ENCODE data around the gene POLR2E. TPM values are rescaled to one million over a fixed set of nuclear protein-coding genes. Genes with fewer than 3 reads are reported as not detected.

POLR2E gene
- total and polyA plus RNA-seq, 2 of the 8 experiments (the other 6 are each of a cell fraction or from before 2014, with no cell fraction given) = 281 to 381 TPM

GRCh38 chr19:1138121-1138520, 42.9 kb upstream of the POLR2E start:
- H3K79me1 ChIP-seq (ENCODE audit: low read depth, low read length) = peaks cover 4% of the 10 kb centered on the region
- 79% methylated on average over 4 of the region's 11 CpGs; no CpG with 5 or more reads in 1 of the 2 experiments for WGBS, 2 experiments (ENCODE audit: extremely low coverage in 1 of 2, insufficient coverage in 1 of 2, insufficient read length in 1 of 2, insufficient replicate concordance in 2 of 2, low coverage in 1 of 2, low lambda C conversion rate in 2 of 2, missing lambda C conversion rate in 1 of 2)
- no peak overlapping the region for H3K56ac ChIP-seq (replicated peaks; ENCODE audit: insufficient read length, low read depth, low read length)
- no peak for DNase-seq (ENCODE audit: low read depth in 1 of 2, low spot score in 2 of 2)
- peaks cover 3% of the 10 kb centered on the region; the same call in 1 of the 2 replicates for H3K23me2 ChIP-seq (ENCODE audit: low read depth, low read length)
- TF ChIP-seq GABPA (IDR thresholded peaks at IDR 0.05; ENCODE audit: borderline replicate concordance, insufficient read depth, low read length) (no peak), SIX5 (IDR thresholded peaks at IDR 0.05; ENCODE audit: low read depth, low read length) (no peak), NANOG (IDR thresholded peaks at IDR 0.05; ENCODE audit: insufficient read depth, low read depth, low read length, poor library complexity, severe bottlenecking) (no peak), E2F6 (IDR thresholded peaks at IDR 0.05) (no peak), POLR2A (IDR thresholded peaks at IDR 0.05; ENCODE audit: control extremely low read depth in 1 of 2, low read depth in 2 of 2, low read length in 2 of 2) (no peak), HDAC2 (IDR thresholded peaks at IDR 0.05; ENCODE audit: borderline replicate concordance in 1 of 2, low read depth in 2 of 2, low read length in 2 of 2) (no peak)
- H2BK15ac ChIP-seq (ENCODE audit: low read length) = no peak overlapping the region
- ChIA-PET CTCF (ENCODE audit: partially characterized antibody) (no interaction called here), POLR2A (ENCODE audit: partially characterized antibody) (no interaction called here)
- no peaks in the 10 kb centered on the region; a peak in 1 of 4 replicates for H3K79me2 ChIP-seq (ENCODE audit: control insufficient read depth in 1 of 2, insufficient read depth in 2 of 2, low read length in 2 of 2)
- no peak overlapping the region for H4K91ac ChIP-seq (replicated peaks; ENCODE audit: insufficient read length, low read length)
- H4K8ac ChIP-seq (ENCODE audit: extremely low read depth, insufficient read depth, low read length) = no peak overlapping the region; the same call in 1 of the 2 replicates
- peaks cover 0 to 11% of the 10 kb centered on the region in 2 experiments for H4K20me1 ChIP-seq (replicated peaks in 1 of 2; ENCODE audit: control insufficient read depth in 1 of 2, insufficient read depth in 2 of 2, low read length in 2 of 2)
- FAIRE-seq = no peak
- no peaks in the 10 kb centered on the region for H3K9me3 ChIP-seq (ENCODE audit: insufficient read depth in 2 of 2, low read depth in 1 of 2, low read length in 1 of 2)
- H3K4me3 ChIP-seq (ENCODE audit: extremely low read depth in 1 of 4, insufficient read depth in 2 of 4, low read depth in 3 of 4, low read length in 4 of 4) = no peak overlapping the region
- no peak overlapping the region for H2BK5ac ChIP-seq (ENCODE audit: low read depth, low read length)
- no peak overlapping the region for H3K4ac ChIP-seq (replicated peaks; ENCODE audit: insufficient read length, low read depth, low read length)
- no peak overlapping the region for H2AFZ ChIP-seq (ENCODE audit: low read length)
- no peak overlapping the region for H3K23ac ChIP-seq (ENCODE audit: insufficient read length)
- H3K18ac ChIP-seq (ENCODE audit: extremely low read depth, low read length) = no peak overlapping the region
- peaks cover 0 to 2% (median 0%) of the 10 kb centered on the region in 4 experiments; a peak in 1 of 7 replicates for H3K4me1 ChIP-seq (replicated peaks in 1 of 4; ENCODE audit: control insufficient read depth in 3 of 4, insufficient read depth in 4 of 4, low read length in 3 of 4)
- H3K27ac ChIP-seq (ENCODE audit: low read depth, low read length) = no peak overlapping the region
- no peak overlapping the region for H4K5ac ChIP-seq (ENCODE audit: insufficient read length, low read depth, low read length)
- no peak overlapping the region for H3K9ac ChIP-seq (replicated peaks in 1 of 4; ENCODE audit: extremely low read depth in 1 of 4, low read depth in 3 of 4, low read length in 3 of 4)
- H2BK12ac ChIP-seq (ENCODE audit: low read depth, low read length) = no peak overlapping the region
- H3K27me3 ChIP-seq (replicated peaks in 1 of 4; ENCODE audit: control insufficient read depth in 3 of 4, extremely low read depth in 1 of 4, insufficient read depth in 3 of 4, low read length in 3 of 4) = no peaks in the 10 kb centered on the region
- H2BK20ac ChIP-seq (ENCODE audit: low read length) = no peak overlapping the region
- H3K36me3 ChIP-seq (ENCODE audit: control insufficient read depth in 2 of 4, insufficient read depth in 4 of 4, low read length in 3 of 4) = peaks cover 0 to 3% (median 0%) of the 10 kb centered on the region in 4 experiments; a peak in 1 of 8 replicates
- no peak overlapping the region for H3K14ac ChIP-seq (ENCODE audit: insufficient read length)
- no peak overlapping the region for H2AK5ac ChIP-seq (ENCODE audit: low read depth, low read length)
- no peak overlapping the region for H3K4me2 ChIP-seq (ENCODE audit: insufficient read depth in 1 of 2, low read depth in 2 of 2, low read length in 2 of 2)
- no peak overlapping the region for H2BK120ac ChIP-seq (replicated peaks; ENCODE audit: low read depth, low read length)
